C4-2B (cell line): ENCODE measurements around the gene MNAT1.

Source experiments
- ZFX ChIP-seq: fragments of 450-650 bp; IDR thresholded peaks from 2 replicates; pipeline ENCODE4 v1.6.1; 2017
- TF ChIP-seq, protein P1 (sequence below): fragments of 450-650 bp; conservative IDR thresholded peaks from 2 replicates; pipeline ENCODE4 v1.5.1; 2017; ENCODE audit warnings: mild to moderate bottlenecking

DNA sequence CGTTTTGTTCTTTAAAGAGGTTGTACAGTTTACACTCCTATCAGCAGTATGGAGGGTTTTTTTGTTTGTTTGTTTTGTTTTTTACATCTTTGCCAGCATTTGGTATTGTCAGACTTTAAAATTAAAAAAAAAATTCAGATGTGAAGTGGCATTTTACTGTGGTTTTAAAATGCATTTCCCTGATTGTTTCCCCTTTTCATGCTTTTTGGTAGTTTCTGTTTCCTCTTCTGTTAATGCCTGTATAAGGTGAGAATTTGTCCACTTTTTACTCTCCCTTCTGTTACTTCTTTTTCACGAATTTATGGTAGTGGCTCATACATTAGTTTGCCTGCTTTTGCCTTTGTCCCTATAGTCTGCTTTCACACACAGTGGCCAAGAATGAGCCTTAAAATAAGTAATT lies 36.6 kb downstream of the MNAT1 start:
- TF ChIP-seq ZFX = no peak
- TF ChIP-seq, protein P1, sequence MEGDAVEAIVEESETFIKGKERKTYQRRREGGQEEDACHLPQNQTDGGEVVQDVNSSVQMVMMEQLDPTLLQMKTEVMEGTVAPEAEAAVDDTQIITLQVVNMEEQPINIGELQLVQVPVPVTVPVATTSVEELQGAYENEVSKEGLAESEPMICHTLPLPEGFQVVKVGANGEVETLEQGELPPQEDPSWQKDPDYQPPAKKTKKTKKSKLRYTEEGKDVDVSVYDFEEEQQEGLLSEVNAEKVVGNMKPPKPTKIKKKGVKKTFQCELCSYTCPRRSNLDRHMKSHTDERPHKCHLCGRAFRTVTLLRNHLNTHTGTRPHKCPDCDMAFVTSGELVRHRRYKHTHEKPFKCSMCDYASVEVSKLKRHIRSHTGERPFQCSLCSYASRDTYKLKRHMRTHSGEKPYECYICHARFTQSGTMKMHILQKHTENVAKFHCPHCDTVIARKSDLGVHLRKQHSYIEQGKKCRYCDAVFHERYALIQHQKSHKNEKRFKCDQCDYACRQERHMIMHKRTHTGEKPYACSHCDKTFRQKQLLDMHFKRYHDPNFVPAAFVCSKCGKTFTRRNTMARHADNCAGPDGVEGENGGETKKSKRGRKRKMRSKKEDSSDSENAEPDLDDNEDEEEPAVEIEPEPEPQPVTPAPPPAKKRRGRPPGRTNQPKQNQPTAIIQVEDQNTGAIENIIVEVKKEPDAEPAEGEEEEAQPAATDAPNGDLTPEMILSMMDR = no peak
